Measurements from ENCODE around the gene KIF16B.

The KIF16B gene

GRCh38 chr20:16569246-16570153 lies 3.7 kb downstream of the KIF16B start:
- H3K4me1 ChIP-seq (ENCODE audit: control insufficient read depth, insufficient read depth, low read length), result 0 out of 2 replicates have a peak, but pooled peaks cover 2% of the 10 kb centered on the region
- TF ChIP-seq TCF7L2 (IDR thresholded peaks at IDR 0.05; ENCODE audit: borderline replicate concordance, low read depth, low read length) (peak; percentile 44; the same call in 1 of the 2 replicates), ZNF221 (tag by site-specific recombination; IDR thresholded peaks at IDR 0.05; ENCODE audit: borderline replicate concordance) (no peak), TRIM28 (IDR thresholded peaks at IDR 0.05; ENCODE audit: borderline replicate concordance, low read length) (no peak), ZNF302 (tag by site-specific recombination; IDR thresholded peaks at IDR 0.05; ENCODE audit: low read depth) (no peak), ZNF335 (tag by site-specific recombination; conservative IDR thresholded peaks at IDR 0.05) (peak; percentile 38; the same call in 1 of the 2 replicates), ZNF24 (tag by site-specific recombination; IDR thresholded peaks at IDR 0.05) (no peak), ZNF555 (tag by site-specific recombination; conservative IDR thresholded peaks at IDR 0.05) (no peak)
- POLR2A ChIA-PET, result no interaction called here
- CTCF ChIA-PET, result no interaction called here
- no peak overlapping the region for H3K27ac ChIP-seq (ENCODE audit: extremely low read depth, low read depth, low read length)
- H3K9me3 ChIP-seq (ENCODE audit: control insufficient read depth, insufficient read depth, low read depth, low read length), result no peaks in the 10 kb centered on the region
- no peak overlapping the region for H3K4me3 ChIP-seq (ENCODE audit: low read depth, low read length)
- no peaks in the 10 kb centered on the region for H3K36me3 ChIP-seq (ENCODE audit: control insufficient read depth in 2 of 2, insufficient read depth in 1 of 2, low read length in 2 of 2)

GRCh38 chr20:16566080-16566479 lies 7.2 kb downstream of the KIF16B start:
- H3K27ac ChIP-seq (ENCODE audit: extremely low read depth, low read depth, low read length), result no peak overlapping the region
- CTCF ChIA-PET, result no interaction called here
- H3K4me1 ChIP-seq (ENCODE audit: control insufficient read depth, insufficient read depth, low read length), result 0 out of 2 replicates have a peak, but pooled peaks cover 2% of the 10 kb centered on the region
- no peak for TF ChIP-seq ZNF621 (tag by site-specific recombination; IDR thresholded peaks at IDR 0.05)
- no peak for TF ChIP-seq SALL2 (tag by site-specific recombination; IDR thresholded peaks at IDR 0.05; ENCODE audit: borderline replicate concordance)
- TF ChIP-seq ZNF2 (tag by site-specific recombination; IDR thresholded peaks at IDR 0.05), result no peak
- TF ChIP-seq GLIS2 (tag by site-specific recombination; IDR thresholded peaks at IDR 0.05), result no peak
- no peak for TF ChIP-seq ZNF292 (tag by site-specific recombination; IDR thresholded peaks at IDR 0.05; ENCODE audit: borderline replicate concordance, low read depth)
- TF ChIP-seq ZNF184 (tag by site-specific recombination; IDR thresholded peaks at IDR 0.05), result no peak
- no peak for TF ChIP-seq ZNF529 (tag by site-specific recombination; IDR thresholded peaks at IDR 0.05; ENCODE audit: insufficient replicate concordance)
- no peak for TF ChIP-seq ZBTB17 (tag by site-specific recombination; IDR thresholded peaks at IDR 0.05)
- no peak for TF ChIP-seq BCL11A (tag by site-specific recombination; IDR thresholded peaks at IDR 0.05; ENCODE audit: low read depth)
- TF ChIP-seq ZNF24 (tag by site-specific recombination; IDR thresholded peaks at IDR 0.05), result no peak
- no peak for TF ChIP-seq GLI2 (tag by site-specific recombination; IDR thresholded peaks at IDR 0.05; ENCODE audit: borderline replicate concordance, low read depth)
- TF ChIP-seq INSM2 (tag by site-specific recombination; IDR thresholded peaks at IDR 0.05), result no peak
- TF ChIP-seq ATF2 (tag by site-specific recombination; IDR thresholded peaks at IDR 0.05; ENCODE audit: low read depth), result no peak
- no peak overlapping the region for H3K4me3 ChIP-seq (ENCODE audit: low read depth, low read length)
- POLR2A ChIA-PET, result no interaction called here
- H3K9me3 ChIP-seq (ENCODE audit: control insufficient read depth, insufficient read depth, low read depth, low read length), result no peaks in the 10 kb centered on the region
- H3K36me3 ChIP-seq (ENCODE audit: control insufficient read depth in 2 of 2, insufficient read depth in 1 of 2, low read length in 2 of 2), result no peaks in the 10 kb centered on the region

All from HEK293 (cell line).